COR-L47 (cell line): Measurements from ENCODE around the gene CDC42EP1.
A peak's percentile ranks its signal among the peaks of the same experiment; 100 is the strongest.
"Not testable (repeated sequence)": the region's sequence is repeated elsewhere in the genome, so short reads cannot be mapped to it uniquely, and the experiment has no call there.

ENCODE experiments used
- DNase-seq: peaks from one replicate; lab custom pipeline; 2025; lab: John Stamatoyannopoulos, UW

Gene CDC42EP1

GRCh38 chr22:37559901-37560607 is at the start of gene CDC42EP1:
Gene CDC42EP1 (plus strand): TSS chr22:37560480. CDS start chr22:37566350, 5,870 bp downstream.
- no peak for DNase-seq

GRCh38 chr22:37511395-37512104 is 48.7 kb upstream of the CDC42EP1 start:
- no peak for DNase-seq

GRCh38 chr22:37514526-37515051 is 45.7 kb upstream of the CDC42EP1 start:
- peak; percentile 25 for DNase-seq

- DNase-seq = no peak
Observed at GRCh38 chr22:37515901-37516300, 44.4 kb upstream of the CDC42EP1 start.

- DNase-seq = no peak
Observed at GRCh38 chr22:37516456-37516855, 43.8 kb upstream of the CDC42EP1 start.

GRCh38 chr22:37517826-37518450 is 42.3 kb upstream of the CDC42EP1 start:
- DNase-seq = no peak

GRCh38 chr22:37518509-37519267 is 41.6 kb upstream of the CDC42EP1 start:
- DNase-seq = no peak

GRCh38 chr22:37519268-37520195 is 40.7 kb upstream of the CDC42EP1 start, which contains the start of gene CARD10:
Gene CARD10 (minus strand): TSS chr22:37519415. CDS start chr22:37519200, 215 bp downstream.
- DNase-seq = peak; percentile 53

- no peak for DNase-seq
Observed at GRCh38 chr22:37520776-37521191, 39.5 kb upstream of the CDC42EP1 start.

GRCh38 chr22:37521236-37521739 is 39.0 kb upstream of the CDC42EP1 start:
- no peak for DNase-seq

GRCh38 chr22:37522482-37522881 is 37.8 kb upstream of the CDC42EP1 start:
- DNase-seq = no peak

GRCh38 chr22:37525073-37525745 is 35.1 kb upstream of the CDC42EP1 start:
- DNase-seq = no peak

GRCh38 chr22:37525746-37526350 is 34.4 kb upstream of the CDC42EP1 start:
- DNase-seq = no peak

GRCh38 chr22:37526376-37526775 is 33.9 kb upstream of the CDC42EP1 start:
- DNase-seq = no peak

GRCh38 chr22:37527081-37527752 is 33.1 kb upstream of the CDC42EP1 start:
- not testable (repeated sequence) for DNase-seq

GRCh38 chr22:37527952-37528351 is 32.3 kb upstream of the CDC42EP1 start:
- DNase-seq = not testable (repeated sequence)

GRCh38 chr22:37529652-37530345 is 30.5 kb upstream of the CDC42EP1 start:
- DNase-seq = no peak

- no peak for DNase-seq
Observed at GRCh38 chr22:37533995-37534394, 26.3 kb upstream of the CDC42EP1 start.
